IPS-NIHi11 (cell line): Measurements from ENCODE around the gene TNKS1BP1.

Experiments used
- DNase-seq: peaks from one replicate; pipeline ENCODE4 v3.0.0; 2012; ENCODE audit warnings: mixed read lengths, low spot score

TNKS1BP1 gene

GRCh38 chr11:57330029-57330428 is 5.3 kb upstream of the TNKS1BP1 start:
- DNase-seq, result no peak

GRCh38 chr11:57327721-57328120 is 3.0 kb upstream of the TNKS1BP1 start:
- DNase-seq, result no peak

GRCh38 chr11:57325735-57326048 is 940 bp upstream of the TNKS1BP1 start:
- DNase-seq, result no peak

DNA sequence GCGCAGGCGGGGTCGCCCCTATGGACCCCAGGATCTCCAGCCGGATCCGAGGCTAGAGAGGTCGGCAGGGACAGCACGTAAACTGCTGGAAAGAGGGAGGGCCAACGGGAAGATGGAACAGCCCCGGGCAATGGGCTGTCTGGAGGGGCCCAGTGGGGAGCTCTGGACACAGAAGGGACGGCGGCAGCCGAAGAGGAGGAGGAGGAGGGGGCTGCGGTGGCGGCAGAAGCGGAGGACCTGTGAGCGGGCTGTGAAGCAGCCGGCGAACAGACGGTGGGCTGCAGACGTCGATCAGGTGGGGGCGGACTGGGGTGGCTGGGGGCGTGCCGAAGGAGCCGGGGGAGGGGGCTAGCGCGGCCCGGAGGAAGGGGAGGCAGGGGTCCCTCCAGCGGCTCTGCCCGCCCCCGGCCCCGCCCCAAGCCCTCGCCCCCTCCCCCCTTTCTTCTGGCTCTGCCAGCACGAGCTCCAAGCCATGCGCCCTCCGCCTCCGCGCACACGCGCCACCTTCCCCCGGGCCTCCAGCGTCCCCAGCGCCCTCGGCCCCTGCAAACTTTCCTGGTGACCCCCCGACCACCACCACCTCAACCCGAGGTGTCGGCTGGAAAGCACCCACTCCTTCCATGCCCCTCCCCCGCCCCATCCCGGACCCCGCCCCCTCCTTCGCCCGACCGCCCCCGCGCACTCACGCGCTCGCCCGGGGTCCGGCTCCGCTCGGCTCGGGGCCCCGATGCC is 432 bp downstream of the TNKS1BP1 start:
- DNase-seq, result peak; percentile 95

- no peak for DNase-seq
Observed at GRCh38 chr11:57323855-57324153, 948 bp downstream of the TNKS1BP1 start.

DNA sequence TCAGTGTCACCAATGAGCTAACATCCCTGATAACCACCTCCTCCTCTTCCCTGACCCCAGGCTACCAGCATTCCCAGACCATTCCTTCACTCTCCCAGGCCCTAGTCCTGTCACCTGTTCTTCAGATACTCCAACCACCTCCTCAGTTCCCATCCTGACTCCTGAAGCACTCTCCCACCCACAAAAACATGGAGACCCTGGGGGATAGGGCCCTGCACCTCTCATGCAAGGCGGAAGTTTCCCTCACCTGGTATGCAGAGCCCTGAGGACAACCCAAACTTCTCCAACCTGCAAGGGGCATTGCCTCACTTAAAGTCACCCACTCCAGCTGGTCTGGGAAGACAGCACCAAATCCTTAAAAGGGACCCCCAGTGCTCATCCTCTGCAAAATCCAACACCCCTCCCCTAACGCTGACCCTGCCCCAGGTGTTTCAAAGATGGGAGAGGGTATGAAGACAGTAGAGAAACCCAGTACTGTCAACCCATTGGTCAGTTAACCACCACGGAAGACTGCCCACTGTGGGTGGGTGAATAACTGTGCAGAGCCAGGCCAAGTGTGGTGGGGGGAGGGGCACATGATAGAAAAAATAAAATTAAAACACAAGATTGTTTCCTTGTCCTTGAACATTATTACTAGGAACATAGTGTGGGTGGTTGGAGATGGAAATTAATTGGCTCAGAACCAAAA is 1.4 kb downstream of the TNKS1BP1 start:
- DNase-seq, result no peak

DNA sequence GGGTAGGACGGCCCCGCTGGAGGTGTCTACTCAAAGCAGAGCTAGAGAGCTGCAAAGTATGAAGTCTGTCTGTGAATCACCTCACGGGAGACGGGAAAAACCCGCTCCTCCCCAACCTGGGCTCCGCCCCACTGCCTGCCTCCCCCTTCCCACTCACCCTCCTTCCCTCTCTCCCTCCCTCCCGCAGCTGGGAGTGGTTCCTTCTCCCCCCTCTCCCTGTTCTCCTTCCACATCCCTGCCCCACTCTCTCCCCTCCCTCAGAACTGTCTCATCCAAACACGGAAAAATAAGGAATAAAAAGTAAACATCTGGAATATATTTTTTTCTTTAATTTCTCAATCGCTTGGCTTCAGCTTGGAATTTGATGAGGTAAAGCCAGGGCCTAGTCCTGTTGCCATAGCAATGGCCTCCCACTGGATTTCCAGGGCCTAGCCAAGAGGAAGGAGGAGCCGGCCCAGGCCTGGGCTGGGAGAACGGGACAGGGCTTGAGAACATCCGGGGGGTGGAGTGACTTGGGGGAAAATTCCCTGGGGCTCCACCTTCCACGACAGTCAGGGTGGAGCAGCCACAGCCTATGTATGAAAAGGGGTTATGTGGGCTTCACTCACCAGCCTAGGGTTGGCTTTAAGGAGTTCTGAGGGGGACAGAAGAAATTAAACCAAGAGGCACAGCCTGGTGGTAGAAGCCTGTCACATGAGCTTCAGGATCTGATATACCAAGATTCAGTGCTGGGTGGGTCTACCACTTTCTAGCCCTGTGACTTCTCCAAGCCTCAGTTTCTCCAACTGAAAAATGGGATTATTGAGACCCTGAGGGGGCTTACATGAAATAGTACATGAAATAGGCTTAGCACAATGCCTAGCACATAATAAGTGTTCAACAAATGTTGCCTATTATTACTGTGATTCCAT is 2.2 kb downstream of the TNKS1BP1 start:
- DNase-seq, result peak; percentile 83

GRCh38 chr11:57321388-57322255 is 3.1 kb downstream of the TNKS1BP1 start:
- DNase-seq, result no peak

DNA sequence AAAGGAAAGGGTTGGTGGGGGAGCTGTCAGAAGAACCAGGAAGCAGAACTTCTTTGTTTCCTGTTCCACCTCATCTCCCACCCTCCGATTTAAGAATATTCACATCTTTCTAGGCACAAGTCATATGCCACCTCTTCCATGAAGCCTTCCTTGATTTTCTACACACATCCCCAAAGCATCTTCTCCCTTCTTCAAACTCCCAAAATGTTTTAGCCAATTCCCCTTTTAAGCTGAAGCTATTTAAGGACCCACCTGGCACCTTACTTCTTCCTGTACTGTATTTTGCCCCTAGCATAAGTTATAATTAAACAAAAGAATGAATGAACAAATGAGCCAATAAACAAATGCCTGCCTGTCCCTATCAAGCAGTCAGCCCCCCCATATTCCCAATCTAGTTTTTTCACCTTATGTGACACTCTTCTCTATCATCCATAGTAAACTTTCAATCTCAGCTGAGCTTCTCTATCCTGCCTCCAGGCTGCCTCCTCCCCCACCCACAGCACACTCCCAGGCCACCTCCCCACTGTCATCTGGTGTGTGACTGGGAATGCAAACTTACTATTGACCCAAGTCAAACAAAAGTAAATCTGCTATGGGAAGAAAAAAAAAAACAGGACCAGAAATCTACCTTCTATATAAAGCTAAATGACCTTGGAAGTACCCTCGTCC is 3.9 kb downstream of the TNKS1BP1 start:
- no peak for DNase-seq

- no peak for DNase-seq
Observed at GRCh38 chr11:57320067-57320718, 4.6 kb downstream of the TNKS1BP1 start.

DNA sequence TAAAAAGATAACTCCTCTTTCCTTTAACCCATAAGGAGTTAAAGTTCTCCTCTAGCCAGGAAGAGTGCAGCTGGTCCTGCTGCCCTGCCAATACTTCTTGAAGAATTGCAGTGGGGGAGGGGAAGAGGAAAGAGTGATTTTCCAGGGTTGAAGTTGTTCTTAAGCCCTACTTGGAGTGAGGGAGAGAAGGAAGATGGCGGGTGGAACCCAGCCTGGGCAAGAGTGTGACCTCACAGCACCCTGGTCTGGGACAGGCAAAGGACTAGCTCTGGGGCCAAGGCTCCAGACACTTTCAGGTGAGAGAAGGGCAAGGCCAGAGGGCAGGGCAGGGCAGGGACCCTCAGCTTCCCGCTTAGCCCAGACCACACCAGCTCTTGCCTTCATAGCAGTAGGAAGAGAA is 6.6 kb downstream of the TNKS1BP1 start:
- DNase-seq, result no peak

DNA sequence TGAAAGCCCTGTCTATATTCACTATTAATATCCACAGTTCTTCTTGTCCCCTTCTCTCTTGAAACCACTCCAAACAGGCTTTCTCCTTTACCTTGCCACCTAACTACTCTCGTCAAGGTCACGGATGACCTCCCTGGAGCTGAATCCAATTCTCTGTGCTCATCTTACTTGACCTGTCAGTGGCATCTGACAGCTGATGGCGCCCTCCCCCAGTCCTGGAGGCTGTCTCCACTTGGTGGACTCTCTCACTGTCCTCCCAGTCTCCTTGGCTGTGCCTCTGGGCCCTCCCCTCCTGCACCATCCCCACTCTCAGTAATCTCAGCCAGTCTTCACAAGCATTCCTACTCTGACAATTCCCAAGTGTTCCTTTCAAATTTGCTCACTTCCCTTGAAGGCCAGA is 8.7 kb downstream of the TNKS1BP1 start:
- DNase-seq, result no peak

DNA sequence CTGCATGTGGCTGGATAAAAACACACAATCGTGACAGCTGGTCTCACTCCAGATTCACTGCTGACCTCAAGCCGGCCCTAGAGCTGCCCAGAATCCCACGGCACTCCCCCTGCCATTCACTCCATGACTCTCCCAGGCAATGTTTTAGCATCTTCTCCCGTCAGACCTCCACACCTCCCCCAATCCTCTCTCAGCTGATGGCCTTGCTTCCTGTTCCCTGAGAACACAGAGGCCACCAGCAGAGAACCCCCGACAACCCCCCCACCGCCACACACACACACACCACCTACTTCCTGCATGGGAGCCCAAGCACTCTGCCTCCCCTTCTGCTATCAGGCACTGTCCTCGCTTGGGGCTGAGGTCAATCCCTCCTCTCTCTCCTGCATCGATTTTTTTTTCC is 9.3 kb downstream of the TNKS1BP1 start:
- DNase-seq, result peak; percentile 53

DNA sequence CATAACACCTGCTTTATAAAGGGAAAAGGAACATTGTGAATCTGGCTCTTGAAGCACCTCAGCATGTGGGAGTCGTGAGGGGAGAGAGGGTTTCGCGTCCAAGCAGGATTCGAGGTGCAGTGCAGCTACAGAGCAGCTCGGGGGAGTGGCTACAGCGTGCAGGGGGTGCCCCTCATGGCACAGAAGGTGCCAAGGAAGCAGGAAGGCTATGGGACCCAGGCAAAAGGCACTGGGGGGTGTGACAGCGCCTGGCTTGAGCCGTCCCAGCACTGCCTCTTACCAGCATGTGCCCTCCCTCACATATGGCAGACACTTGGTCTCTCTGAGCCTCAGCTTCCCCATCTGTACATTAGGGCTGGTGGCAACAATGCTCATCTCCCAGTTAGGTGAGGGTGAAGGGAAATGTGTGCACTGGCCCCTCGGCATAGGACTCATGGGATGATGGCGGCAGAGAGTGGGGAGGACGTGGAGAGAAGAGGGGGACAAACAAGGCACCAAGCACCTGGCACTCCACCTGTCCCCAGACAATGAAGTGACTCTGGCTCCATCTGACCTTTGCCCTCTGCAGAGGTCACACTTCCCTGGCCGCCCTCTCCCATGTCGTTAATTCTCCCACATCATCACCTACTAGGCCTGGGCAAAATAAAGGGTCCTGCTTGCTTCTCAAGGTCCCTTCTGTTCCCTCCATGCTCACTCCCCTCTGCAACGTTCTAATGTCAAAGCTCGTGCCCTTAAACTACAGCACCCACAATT is 10.4 kb downstream of the TNKS1BP1 start:
- DNase-seq, result no peak

- DNase-seq, result no peak
Observed at GRCh38 chr11:57313788-57314135, 11.0 kb downstream of the TNKS1BP1 start.

GRCh38 chr11:57313071-57313787 is 11.5 kb downstream of the TNKS1BP1 start:
- no peak for DNase-seq

GRCh38 chr11:57312511-57313021 is 12.2 kb downstream of the TNKS1BP1 start:
- DNase-seq, result no peak

- DNase-seq, result peak; percentile 99
Observed at GRCh38 chr11:57311109-57311936, 13.4 kb downstream of the TNKS1BP1 start.
